Measurements from ENCODE around the gene ACTMAP.

ACTMAP gene

GRCh38 chr19:40783711-40784110 lies 33.4 kb upstream of the ACTMAP start:
- TF ChIP-seq, protein P1, sequence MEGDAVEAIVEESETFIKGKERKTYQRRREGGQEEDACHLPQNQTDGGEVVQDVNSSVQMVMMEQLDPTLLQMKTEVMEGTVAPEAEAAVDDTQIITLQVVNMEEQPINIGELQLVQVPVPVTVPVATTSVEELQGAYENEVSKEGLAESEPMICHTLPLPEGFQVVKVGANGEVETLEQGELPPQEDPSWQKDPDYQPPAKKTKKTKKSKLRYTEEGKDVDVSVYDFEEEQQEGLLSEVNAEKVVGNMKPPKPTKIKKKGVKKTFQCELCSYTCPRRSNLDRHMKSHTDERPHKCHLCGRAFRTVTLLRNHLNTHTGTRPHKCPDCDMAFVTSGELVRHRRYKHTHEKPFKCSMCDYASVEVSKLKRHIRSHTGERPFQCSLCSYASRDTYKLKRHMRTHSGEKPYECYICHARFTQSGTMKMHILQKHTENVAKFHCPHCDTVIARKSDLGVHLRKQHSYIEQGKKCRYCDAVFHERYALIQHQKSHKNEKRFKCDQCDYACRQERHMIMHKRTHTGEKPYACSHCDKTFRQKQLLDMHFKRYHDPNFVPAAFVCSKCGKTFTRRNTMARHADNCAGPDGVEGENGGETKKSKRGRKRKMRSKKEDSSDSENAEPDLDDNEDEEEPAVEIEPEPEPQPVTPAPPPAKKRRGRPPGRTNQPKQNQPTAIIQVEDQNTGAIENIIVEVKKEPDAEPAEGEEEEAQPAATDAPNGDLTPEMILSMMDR (IDR thresholded peaks at IDR 0.05; ENCODE audit: unreplicated experiment in 3 of 3), result no peak
- peaks cover 5% of the 10 kb centered on the region for H3K27me3 Mint-ChIP-seq (ENCODE audit: low read depth)
- H3K4me3 Mint-ChIP-seq, result no peak overlapping the region
- no peak overlapping the region for H3K27ac Mint-ChIP-seq
- no peaks in the 10 kb centered on the region for H3K36me3 Mint-ChIP-seq (ENCODE audit: low read depth)
- no peaks in the 10 kb centered on the region for H3K9me3 Mint-ChIP-seq
- peaks cover 3% of the 10 kb centered on the region for H3K4me1 Mint-ChIP-seq

DNA sequence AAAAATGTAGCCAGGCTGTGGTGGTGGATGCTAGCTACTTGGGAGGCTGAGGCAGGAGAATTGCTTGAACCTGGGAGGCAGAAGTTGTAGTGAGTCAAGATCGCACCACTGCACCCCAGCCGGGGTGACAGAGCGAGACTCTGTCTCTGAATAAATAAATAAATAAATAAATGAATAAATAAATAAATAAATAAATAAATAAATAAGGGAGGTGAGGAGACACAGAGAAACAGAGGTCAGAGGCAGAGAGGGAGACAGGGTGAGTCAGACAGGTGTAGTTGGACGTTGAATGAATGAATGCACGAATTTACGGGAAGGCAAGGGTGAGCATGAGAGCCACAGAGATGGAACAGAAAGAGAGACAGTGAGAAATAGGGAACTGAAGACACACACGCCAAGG lies 30.9 kb upstream of the ACTMAP start:
- Mint-ChIP-seq H3K36me3 (ENCODE audit: low read depth) (no peaks in the 10 kb centered on the region), H3K9me3 (no peaks in the 10 kb centered on the region), H3K4me1 (peaks cover 14% of the 10 kb centered on the region), H3K27me3 (ENCODE audit: low read depth) (peaks cover 5% of the 10 kb centered on the region), H3K27ac (no peak overlapping the region), H3K4me3 (no peak overlapping the region)
- TF ChIP-seq, protein P1 (IDR thresholded peaks at IDR 0.05; ENCODE audit: unreplicated experiment in 3 of 3), result no peak

DNA sequence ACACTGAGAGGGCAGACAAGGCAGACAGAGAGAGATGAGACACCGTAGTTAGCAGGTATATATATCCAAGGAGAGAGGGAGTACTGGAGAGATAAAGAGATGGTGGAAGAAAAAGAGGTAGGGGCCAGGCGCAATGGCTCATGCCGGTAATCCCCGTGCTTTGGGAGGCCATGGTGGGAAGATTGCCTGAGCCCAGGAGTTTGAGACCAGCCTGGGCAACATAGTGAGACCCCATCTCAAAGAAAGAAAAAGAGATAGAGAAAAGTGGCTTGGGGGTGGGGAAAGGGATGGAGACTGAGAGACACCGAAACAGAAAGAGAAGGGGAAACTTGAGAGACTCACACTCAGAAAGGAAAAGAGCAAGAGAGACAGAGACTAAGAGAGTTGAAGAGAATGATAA lies 30.3 kb upstream of the ACTMAP start:
- TF ChIP-seq, protein P1 (IDR thresholded peaks at IDR 0.05; ENCODE audit: unreplicated experiment in 3 of 3), result no peak
- Mint-ChIP-seq H3K9me3 (no peaks in the 10 kb centered on the region), H3K27ac (peak overlapping the region in 1 of 3 experiments; percentile 49), H3K36me3 (ENCODE audit: low read depth) (no peaks in the 10 kb centered on the region), H3K4me3 (peak overlapping the region; percentile 20 to 72 (median 37)), H3K27me3 (ENCODE audit: low read depth) (peaks cover 5% of the 10 kb centered on the region), H3K4me1 (peaks cover 14% of the 10 kb centered on the region)

DNA sequence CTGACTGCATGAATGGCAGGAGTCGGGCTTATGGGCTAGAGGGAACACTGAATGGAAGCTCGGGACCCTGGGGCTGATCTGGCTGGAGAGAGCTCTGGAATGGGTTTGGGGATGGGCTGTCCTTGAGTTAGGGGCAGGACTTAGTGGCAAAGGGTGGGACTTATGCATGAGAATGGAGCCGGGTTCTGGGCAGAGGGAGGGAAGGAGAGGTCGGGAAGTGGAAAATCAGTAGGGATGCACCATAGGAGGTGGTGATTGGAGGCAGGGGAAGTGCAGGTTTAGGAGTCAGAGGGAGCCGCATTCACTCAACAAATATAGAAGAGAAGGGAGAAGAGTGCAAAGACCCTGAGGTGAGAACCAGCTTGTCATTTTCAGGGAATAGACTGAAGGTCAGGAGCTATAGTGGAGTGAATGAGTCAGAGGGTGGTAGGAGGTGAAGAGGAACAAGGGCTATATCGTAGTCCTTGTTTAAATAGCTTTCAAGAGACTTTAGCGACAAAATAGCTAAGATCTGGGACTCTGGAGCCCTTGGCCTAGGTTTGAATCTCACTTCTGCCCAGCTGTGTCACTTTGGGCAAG lies 28.5 kb upstream of the ACTMAP start:
- Mint-ChIP-seq H3K9me3 (no peaks in the 10 kb centered on the region), H3K4me1 (peaks cover 14% of the 10 kb centered on the region), H3K27ac (peak overlapping the region; percentile 97 to 100 (median 100)), H3K27me3 (ENCODE audit: low read depth) (peaks cover 5% of the 10 kb centered on the region), H3K36me3 (ENCODE audit: low read depth) (no peaks in the 10 kb centered on the region), H3K4me3 (peak overlapping the region; percentile 86 to 91 (median 87))
- TF ChIP-seq, protein P1 (IDR thresholded peaks at IDR 0.05; ENCODE audit: unreplicated experiment in 3 of 3), result no peak

DNA sequence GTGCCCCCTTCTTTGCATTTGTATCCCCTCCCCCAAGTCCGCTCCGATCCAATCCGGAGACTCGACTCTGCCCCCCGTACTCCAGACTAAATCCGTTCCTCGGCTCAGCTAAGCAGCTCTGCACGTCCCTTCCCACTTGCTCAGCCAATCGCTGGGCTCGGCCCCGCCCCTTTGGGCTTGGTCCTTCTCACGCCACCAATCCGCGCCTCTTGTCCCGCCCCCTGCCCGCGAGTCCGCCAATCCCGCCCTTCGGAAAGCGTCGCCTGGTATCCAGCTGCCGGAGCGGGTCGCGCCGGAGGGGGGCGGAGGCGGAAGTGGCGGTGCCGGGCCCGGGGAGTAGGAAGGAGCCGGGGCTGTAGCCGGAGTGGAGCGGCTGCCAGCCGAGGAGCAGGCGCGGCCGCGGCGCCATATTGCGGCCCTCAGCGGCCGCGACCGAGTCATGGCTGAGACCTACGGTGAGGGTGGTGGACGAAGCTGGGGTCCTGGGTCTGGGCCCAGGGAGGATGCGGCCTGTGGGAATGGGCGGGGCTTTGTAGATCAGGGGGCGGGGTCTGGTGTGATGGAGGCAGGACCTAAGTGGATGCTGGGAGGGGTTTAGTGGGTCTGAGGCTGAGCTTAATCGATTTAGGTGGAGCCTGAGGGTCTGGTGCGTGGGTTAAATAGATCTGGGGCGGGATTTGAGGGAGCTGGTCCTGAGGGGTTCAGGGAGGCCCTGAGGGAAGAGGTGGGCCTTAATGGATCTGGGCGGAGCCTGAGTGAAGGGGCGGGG lies 27.8 kb upstream of the ACTMAP start, which contains the start of gene RAB4B:
Gene RAB4B (plus strand): TSS at position 311 of the 769 bp plus-strand sequence. CDS start 129 bp downstream, at position 440.
- H3K9me3 Mint-ChIP-seq, result no peaks in the 10 kb centered on the region
- peaks cover 5% of the 10 kb centered on the region for H3K27me3 Mint-ChIP-seq (ENCODE audit: low read depth)
- peak within 1 kb of the TSS; percentile 97 to 100 (median 100) for H3K27ac Mint-ChIP-seq
- H3K4me1 Mint-ChIP-seq, result peaks cover 14% of the 10 kb centered on the region
- TF ChIP-seq, protein P1 (IDR thresholded peaks at IDR 0.05; ENCODE audit: unreplicated experiment in 3 of 3), result no peak
- no peaks in the 10 kb centered on the region for H3K36me3 Mint-ChIP-seq (ENCODE audit: low read depth)
- H3K4me3 Mint-ChIP-seq, result peak within 1 kb of the TSS; percentile 86 to 91 (median 87)
